GM18502 (cell line): ENCODE measurements around the gene RHOB.
A peak's percentile ranks its signal among the peaks of the same experiment; 100 is the strongest.

Experiments
- ATAC-seq: cut with Tn5 transposase; IDR thresholded peaks from one replicate; pipeline ENCODE4 v1.9.1; 2021; ENCODE audit warnings: mild to moderate bottlenecking; ENCODE audit not compliant: unreplicated experiment, poor library complexity

The RHOB gene

GRCh38 chr2:20421988-20422370, 24.9 kb upstream of the RHOB start:
- no peak for ATAC-seq

- ATAC-seq = no peak
Observed at GRCh38 chr2:20422402-20423271, 24.2 kb upstream of the RHOB start.

GRCh38 chr2:20423359-20423758, 23.5 kb upstream of the RHOB start:
- no peak for ATAC-seq

GRCh38 chr2:20423847-20424246, 23.0 kb upstream of the RHOB start:
- ATAC-seq = no peak

- peak; percentile 65 for ATAC-seq
Observed at GRCh38 chr2:20424300-20425290, 22.3 kb upstream of the RHOB start.

- ATAC-seq = no peak
Observed at GRCh38 chr2:20425371-20425881, 21.4 kb upstream of the RHOB start.

- no peak for ATAC-seq
Observed at GRCh38 chr2:20425884-20426283, 21.0 kb upstream of the RHOB start.

- ATAC-seq = no peak
Observed at GRCh38 chr2:20427931-20428526, 18.8 kb upstream of the RHOB start.

- no peak for ATAC-seq
Observed at GRCh38 chr2:20428717-20429490, 18.0 kb upstream of the RHOB start.

- ATAC-seq = peak; percentile 75
Observed at GRCh38 chr2:20429528-20429927, 17.3 kb upstream of the RHOB start.

- no peak for ATAC-seq
Observed at GRCh38 chr2:20430035-20430434, 16.8 kb upstream of the RHOB start.

GRCh38 chr2:20430461-20431300, 16.2 kb upstream of the RHOB start:
- ATAC-seq = peak; percentile 54

- no peak for ATAC-seq
Observed at GRCh38 chr2:20431301-20431698, 15.6 kb upstream of the RHOB start.

- no peak for ATAC-seq
Observed at GRCh38 chr2:20431772-20432171, 15.1 kb upstream of the RHOB start.

GRCh38 chr2:20432714-20433113, 14.2 kb upstream of the RHOB start:
- ATAC-seq = no peak

- ATAC-seq = no peak
Observed at GRCh38 chr2:20433249-20433648, 13.6 kb upstream of the RHOB start.

- no peak for ATAC-seq
Observed at GRCh38 chr2:20433946-20434553, 12.8 kb upstream of the RHOB start.

- no peak for ATAC-seq
Observed at GRCh38 chr2:20434588-20435294, 12.1 kb upstream of the RHOB start.
